NCI-H187 treated with DMSO at 0.1 percent for 48 hours (cell line): ENCODE data around the gene C19orf85.
A peak's percentile ranks its signal among the peaks of the same experiment; 100 is the strongest.
"Not testable (repeated sequence)": the region's sequence is repeated elsewhere in the genome, so short reads cannot be mapped to it uniquely, and the experiment has no call there.

Experiments used
- DNase-seq: peaks from one replicate; lab custom pipeline; 2025; lab: John Stamatoyannopoulos, UW

The C19orf85 gene

DNA sequence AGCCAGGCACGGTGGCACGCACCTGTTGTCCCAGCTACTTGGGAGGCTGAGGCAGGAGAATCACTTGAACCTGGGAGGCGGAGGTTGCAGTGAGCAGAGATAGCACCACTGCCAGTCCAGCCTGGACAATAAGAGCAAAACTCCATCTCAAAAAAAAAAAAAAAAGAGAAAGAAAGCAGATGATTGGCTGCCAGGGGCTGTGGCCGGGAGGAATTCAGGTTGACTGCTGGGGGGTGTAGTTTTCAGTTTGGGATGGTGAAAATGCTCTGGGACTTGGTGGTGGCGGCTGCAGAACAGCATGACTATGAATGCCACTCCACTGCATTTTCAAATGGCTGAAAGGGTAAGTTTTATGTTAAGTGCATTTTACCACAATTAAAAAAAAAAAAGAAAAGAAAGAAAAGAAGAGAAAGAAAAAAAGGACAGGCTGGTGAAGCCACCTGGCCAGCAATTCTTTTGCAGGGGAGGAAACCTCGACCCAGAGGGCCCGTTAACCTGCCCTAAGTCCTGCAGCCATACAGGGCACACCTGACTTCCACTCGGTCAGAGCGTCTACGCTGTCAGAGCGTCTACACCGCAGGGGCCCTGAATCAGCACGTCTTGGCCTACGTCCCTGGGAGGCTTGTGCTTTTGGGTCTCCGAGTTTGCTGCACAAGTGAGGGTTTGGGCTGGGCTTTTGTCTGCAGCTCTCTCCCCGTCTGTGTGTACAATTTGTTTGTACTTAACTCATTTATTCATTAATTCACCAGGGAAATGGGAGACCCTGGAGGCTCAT, 6.7 kb downstream of the C19orf85 start:
- DNase-seq = no peak

DNA sequence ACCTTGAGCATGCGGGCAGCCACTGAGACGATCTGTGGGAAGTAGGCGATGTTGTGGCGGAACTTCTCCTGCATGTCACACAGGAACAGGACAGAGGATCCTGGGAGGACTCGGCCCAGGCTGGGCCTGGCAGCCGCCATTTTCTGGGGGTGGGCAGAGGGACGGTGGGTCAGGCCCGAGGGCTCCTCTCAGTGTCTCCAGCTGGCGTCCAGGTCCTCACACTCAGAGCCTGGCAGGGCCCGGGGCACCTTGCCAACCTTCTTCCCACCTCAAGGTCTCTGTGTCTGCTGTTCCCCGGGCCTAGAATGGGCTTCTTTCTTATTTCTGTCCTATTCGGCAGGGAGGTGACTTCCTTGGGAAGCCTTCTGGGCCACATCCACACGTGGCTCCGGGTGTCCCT, 8.2 kb downstream of the C19orf85 start:
- DNase-seq = no peak

DNA sequence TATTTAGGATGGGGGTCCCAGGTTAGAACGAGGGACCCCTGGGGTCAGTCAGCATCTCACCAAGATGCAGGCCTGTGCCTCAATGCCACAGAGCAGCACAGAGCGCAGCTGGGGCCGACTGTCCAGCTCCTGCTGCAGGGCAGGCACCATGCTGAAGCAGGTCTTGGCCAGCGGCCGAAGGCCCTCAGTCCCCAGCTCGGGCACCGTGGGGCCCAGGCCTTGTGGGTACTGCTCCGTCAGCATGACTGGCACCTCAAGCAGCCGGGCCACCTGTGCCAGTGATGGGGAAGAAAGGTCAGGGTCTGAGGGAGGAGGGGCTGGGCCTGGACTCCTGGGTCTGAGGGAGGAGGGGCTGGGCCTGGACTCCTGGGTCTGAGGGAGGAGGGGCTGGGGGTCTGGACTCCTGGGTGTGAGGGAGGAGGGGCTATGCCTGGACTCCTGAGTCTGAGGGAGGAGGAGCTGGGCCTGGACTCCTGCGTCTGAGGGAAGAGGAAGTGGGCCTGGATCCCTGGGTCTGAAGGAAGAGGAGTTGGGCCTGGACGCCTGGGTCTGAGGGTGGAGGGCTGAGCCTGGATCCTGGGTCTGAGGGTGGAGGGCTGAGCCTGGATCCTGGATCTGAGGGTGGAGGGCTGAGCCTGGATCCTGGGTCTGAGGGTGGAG, 8.8 kb downstream of the C19orf85 start:
- DNase-seq = no peak

DNA sequence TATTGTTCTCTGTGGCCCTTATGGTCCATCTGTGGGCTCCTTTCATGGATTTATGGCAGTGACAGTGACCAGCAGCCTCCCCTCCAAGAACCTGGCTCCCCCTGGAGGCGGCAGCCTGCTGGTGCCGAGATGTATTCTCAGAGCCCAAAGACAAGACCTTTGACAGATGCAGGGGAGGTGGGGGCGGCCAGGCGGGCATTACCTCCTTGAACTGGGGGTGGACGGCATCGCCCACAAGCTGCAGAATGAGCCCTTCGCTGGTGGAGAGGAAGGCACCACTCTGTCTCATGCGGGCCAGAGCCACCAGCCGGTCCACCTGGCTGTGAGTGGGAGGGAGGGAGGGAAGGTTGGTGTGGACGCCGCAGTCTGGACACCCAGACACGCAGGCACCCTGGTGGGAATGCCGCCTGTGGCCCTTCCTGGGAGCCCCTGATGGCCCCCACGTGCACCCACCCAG, 9.7 kb downstream of the C19orf85 start:
- no peak for DNase-seq

DNA sequence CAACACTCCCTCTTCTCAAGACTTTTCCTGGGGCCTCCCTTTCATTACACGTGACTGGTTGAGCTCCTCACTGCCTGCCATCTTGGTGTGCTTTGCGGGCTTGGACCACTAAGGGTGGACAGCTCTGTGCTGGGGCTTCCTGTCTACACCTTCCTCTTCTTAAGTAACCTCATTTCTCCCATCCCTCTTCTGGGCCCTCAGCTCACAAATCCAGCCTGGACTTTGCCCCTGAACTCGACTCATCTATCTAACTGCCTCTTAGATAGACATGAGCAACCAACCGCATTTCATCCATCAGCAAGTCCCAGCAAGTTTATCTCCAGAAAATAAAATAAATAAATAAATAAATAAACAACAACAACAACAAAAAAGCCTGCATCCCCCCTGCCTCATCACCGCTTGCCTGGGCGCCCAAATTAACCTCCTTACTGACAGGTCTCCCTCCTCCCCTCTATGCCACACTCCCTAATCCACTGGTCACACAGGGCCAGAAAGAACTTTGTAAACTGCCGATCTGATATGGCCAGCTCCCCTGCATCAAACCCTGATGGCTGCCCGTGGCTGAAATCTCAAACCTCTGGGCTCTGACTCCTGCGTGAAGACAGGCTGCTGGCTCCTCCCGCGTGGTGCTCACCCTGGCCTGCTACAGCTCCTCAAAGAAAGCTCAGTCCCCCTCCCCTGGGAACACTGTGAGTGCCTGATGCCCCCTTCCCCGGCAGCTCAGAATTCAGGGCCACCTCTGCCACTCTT, 10.9 kb downstream of the C19orf85 start:
- no peak for DNase-seq

DNA sequence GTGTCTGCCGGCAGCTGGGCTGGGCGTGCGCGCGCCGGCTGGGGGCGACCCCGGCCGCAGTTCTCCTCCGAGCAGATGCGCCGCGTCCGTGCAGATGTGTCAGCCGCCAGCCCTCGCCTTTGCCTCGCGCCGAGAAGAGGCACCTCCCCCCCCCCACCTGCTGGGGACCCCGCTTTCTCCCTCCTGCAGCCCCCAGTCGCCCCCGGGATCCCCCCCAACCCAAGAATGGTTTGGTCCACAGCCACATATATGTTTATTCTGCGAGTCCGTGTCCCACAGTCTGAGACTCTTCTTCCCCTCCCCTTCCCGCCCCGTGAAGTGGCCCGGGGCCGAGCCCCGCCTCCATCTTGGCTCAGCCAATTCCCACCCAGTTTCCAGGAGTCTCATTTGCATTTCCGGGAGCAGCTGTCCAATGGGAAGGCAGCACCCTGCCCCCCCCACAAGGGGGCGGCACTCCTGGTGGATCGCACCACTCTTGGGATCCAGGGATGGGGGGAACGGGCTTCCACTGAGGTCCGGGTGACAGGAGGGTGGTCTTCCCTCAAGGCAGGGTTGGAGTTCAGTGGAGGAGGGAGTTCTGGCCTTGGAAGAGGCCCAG, 11.7 kb downstream of the C19orf85 start:
- DNase-seq = peak; percentile 83

DNA sequence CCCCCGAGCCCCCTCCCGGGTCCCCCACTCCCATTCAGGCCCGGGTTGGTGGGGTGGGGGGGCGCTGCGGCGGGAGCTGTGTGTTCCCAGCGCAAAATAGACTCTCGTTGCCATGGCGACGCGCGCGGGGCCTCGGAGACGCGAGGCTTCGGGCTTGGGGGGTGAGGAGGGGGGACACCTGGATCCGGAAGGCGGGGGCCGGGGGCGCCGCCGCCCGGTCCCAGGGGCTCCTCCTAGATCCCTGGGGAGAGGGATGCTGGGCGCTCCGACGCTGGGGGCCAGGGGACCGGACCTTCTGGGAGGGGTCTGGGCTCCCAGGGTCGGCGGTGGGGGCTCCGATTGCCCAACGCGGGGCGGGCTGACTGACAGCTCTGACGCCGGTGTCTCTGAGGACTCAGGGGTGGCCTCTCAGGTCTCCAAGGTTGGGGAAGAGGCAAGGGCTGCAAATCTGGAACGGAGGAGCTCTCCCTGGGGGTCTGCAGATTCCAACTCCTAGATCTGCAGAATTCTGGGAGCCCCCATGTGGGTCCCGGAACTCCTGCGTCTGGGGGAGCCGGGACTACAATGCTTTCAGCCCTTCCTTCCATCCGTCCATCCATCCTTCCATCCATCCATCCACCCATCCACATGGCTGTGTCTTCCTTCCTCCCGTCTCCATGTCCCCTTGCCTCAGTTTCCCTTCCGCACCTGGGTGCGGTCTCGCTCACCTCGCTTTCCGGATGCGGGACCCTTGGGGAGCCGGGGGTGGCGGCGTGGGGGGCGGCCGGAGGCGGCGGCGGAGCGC, 12.4 kb downstream of the C19orf85 start:
- no peak for DNase-seq

DNA sequence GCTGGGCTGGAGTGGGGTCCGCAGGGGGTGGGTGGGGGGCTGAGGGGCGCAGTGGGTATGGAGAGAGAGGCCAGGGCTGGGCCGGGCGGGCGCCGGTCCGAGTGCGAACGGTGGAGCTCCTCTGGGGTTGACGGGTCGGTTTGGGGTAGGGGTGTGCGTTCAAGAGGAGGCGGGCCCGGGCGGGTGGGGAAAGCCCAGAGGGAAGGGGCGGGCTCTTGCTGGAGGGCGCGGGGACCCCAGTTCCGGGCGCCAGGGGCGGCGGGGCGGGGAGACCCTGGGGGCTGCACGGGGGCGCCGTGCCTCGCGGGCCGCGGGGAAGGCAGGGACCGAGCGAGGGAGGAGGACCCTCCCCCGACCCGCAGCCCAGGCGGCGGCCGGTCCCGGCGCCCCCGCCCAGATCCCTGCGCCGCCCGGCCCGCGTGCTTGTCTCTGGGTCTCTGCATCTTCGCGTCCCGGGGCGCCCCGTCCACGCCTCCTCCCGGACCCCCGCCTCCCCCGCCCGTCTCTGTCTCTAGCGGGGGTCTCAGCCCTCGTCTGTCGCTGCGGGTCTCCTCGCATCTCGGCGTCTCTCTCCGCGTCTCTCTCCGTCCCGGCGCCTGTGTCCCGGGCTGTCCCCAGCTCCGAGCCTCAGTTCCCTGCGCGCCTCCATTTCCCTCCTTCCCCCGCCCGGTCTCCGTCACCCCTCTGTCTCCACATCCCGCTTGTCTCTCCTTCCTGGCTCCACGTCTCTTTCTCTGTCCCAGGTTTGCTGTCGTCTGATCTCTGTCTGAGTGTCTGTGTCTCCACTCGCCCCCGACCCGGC, 13.2 kb downstream of the C19orf85 start:
- DNase-seq = no peak

DNA sequence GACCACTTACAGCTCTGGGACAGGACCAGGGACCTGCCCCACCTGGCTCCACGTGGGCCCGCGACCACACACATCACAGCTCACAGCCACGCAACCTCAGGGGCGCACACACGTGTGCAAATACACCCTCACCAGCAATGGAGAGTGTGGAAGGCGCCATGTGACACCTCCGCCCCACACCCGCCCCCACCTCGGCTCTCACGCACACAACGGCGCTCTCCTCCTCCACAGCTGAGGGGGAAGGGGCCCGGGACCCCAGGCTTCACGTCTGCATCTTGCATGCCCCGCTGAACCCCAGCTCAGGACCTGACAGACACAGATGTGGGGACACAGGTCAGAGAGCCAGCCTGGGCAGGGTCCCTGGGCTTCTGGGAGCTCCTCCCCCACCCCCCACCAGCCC, 15.1 kb downstream of the C19orf85 start:
- DNase-seq = no peak

DNA sequence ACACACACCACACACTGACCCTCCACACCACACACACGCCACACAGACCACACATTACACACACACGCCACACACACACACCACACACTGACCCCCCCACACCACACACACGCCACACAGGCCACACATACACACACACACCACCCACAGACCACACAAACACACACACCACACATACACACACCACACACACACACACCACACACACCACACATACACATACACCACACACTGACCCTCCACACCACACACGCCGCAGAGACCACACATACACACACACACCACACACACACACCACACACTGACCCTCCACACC, 16.4 kb downstream of the C19orf85 start:
- DNase-seq = not testable (repeated sequence)

DNA sequence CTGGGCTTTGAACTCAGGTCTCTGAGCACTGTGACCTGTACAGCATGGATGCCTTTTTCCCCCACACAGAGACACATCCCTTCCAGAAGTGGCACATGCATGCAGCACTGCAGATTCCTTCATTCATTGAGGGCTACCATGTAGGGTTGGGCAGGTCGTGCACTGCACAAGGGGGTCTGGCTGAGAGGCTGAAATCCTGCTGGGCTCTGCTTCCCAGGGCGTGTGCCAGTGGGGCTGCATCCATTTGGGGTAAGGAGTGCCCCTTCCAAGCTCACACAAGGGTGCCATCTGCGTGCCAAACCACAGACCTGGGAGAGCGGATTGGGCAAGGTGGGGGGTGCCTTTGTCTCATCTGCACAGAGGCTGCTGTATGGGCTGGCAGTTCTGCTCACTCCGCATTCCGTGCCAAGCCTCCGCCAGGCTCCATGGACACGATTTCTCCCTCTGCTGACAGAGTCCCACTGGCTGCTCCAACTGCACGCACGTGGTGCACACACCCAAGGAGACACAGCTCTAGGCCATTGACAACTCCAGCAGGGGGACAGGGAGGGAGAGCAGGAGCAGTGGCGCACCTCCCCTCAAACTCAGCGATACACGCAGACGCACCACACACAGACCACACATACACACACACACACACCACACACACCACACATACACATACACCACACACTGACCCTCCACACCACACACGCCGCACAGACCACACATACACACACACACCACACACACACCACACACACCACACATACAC, 17.0 kb downstream of the C19orf85 start:
- no peak for DNase-seq

DNA sequence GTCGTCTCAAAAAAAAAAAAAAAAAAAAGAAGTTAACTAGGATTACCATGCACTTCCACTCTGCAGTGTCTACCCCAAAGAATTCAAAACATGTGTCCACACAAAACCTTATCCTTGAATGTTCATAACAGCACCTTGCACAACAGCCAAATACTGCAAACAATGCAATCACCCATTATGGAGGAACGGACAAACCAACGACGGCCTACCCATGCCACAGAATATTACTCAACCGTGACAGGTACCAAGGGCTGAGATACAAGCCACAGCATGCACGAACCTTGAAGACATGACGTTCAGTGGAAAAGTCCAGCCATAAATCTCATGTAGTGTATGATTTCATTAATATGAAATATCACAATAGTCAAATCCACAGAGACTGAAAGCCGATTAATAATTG, 18.5 kb downstream of the C19orf85 start:
- peak; percentile 55 for DNase-seq

DNA sequence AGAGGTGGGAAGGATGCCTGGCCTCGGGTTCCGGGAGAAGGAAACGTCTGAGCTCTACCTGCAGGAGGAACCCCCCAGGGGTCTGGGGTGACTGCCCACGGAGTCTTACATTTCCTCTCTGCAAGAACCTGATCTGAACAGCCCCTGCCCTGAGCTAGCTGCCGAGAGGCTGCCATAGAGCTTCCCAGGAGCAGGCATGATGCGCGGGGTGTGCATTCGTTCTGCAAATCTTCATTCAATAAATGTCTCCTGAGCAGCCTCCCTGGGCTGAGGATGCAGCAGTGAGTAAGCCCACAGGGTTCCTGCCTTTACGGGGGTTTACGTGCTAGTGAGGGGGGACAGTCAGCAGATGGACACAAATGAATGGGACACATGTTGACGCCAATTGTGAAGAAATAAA, 19.9 kb downstream of the C19orf85 start:
- DNase-seq = no peak

DNA sequence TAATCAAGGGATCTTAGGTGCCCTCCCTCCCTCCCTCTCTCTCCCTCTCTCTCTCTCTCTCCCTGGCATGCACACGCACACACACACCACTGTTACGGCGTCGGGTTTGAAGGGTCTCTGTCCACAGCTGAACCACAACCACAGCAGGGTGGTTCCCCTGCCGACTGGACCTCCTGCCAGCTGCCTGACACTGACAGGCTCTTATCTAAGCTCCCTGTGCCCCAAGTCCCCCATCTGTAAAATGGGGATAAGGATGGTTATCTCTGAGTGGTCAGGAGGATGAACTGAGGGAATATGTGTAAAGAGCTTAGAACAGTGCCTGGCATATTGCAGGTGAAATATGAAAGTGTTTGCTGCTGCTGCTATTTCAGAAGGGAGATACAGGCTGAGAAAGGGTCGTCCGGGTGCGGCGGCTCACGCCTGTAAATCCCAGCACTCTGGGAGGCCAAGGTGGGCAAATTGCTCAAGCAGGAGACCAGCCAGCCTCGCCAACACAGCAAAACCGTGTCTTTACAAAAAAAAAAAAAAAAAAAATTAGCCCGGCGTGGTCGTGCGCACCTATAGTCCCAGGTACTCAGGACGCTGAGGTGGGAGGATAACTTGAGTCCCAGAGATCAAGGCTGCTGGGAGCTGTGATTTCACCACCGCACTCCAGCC, 20.6 kb downstream of the C19orf85 start:
- no peak for DNase-seq

DNA sequence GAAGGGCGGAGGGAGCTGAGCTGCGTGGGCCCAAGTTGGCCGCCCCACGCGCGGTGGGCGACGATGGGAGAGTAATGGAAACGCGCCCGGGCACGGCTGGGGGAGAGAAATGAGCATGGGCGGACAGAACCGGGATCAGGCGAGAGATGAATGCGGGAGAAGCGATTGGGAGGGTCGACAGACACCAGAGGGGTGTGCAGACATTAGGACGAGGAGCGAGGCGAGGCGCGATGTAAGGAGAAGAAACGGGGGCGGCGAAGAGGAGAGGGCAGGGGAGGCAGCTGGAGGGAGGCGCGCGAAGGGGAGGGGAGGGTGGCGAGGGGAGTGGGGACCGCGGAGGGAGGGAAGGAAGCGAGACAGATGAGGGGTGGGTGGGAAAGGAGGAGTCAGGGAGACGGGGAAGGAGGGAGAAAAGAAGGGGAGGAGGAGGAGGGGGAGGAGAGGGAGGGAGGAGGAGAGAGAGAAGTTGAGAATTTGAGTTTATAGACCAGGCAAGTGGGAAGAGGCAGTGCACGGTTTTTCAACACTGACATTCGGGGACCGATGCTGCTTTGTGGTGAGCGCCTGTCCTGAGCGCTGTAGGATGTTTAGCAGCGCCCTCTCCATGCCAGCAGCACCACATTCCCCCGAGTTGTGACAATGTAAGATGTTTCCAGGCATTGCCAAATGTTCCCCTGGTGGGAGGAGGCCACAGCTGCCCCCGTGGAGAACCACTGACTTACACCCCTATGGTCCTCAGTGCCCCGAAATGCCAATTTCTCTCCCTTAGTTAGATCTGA, 21.3 kb downstream of the C19orf85 start, which contains the start of gene SHISA7:
Gene SHISA7, minus strand, starts transcription at position 256 of the 779 bp plus-strand sequence. CDS start 437 bp downstream, outside the sequence.
- DNase-seq = no peak

DNA sequence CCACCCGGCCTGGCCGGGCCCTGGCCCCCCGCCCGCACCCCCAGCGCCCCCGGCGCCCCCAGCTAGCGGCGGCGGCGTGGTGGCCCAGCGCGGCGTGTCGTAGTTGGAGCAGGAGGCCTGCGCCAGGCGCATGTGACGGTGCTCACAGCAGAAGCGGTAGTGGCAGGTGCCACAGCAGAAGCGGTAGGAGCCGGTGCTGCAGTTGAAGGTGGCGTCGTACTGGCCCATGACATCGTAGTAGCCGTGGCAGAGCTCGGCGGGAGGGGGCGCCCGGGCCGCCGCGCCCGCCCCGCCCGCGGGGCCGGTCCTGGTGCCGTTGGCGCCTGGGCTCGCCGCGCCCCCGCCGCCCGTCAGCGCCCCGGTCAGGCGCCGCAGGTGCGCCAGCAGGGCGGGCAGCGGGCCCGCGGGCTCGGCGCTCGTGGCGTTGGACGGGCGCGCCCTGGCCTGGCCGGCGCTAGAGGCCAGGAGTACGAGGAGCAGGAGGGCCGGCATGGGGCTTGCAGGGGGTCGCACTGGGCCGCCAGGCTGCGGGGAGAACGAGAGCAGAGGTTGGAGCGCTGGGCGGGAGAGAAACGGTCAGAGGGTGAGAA, 22.1 kb downstream of the C19orf85 start:
- DNase-seq = no peak

DNA sequence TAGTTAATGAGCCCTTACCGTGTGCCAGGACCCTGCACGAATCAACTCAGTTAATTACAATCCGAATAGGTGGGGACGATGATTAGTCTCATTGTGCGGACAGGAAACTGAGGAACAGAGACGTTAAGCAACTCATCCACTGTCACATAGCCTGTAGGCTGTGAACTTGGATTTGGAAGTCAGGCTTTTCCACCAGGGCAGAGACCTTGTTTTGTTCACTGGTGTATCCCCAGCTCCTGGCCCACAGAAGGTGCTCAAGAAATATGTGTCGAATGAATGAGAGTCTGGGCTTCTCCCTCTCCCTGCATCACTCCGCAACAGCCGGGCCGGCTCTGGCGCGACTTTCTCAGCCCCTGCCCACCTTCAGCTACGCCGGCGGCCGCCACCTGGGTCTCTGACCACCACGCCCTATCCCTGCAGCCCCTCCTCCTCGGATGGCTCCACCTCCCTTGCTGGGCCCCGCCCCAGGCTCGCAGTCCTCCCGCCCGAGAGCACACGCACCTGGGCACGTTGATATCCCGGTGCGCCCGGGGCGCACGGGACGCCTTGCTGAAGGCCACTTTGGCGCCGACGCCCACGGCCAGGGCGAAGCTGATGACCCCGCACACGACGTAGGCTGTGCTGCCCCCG, 22.7 kb downstream of the C19orf85 start:
- DNase-seq = no peak

DNA sequence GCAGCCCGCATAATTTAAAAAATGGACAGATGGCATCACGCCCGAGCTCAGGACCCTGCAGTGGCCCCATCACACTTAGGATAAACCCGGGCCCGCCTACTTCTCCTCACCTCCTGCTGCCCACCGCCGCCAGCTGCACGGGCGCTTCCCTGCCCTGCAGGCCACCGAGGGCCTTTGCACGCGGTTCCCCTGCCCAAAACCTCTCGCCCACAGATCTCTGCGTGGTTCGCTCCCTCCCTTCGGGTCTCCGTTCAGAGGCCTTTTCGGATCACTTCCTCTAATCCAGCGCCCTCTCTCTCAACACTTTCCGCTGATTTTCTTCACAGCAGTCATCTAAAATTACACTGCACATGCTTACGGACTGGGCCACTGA, 23.2 kb downstream of the C19orf85 start:
- no peak for DNase-seq
